Adipose tissue (tissue), 3 donors: ENCODE data around the gene LRRC46. TPM values are rescaled to one million over a fixed set of nuclear protein-coding genes. Genes with fewer than 3 reads are reported as not detected.

Experiments
- H3K27ac ChIP-seq: one replicate; pipeline ENCODE4 v1.5.1; 2013; ENCODE audit warnings: low read depth, low read length
- WGBS, 3 donors: extraction: QIAGEN DNeasy Blood & Tissue Kit; methylation state at CpG; one replicate each; pipeline ENCODE4 v1.1.7; 2013; 5-methylcytosine and 5-hydroxymethylcytosine counted together
- polyA plus RNA-seq, 3 donors: library from polyadenylated mRNA; stranded (reverse); fragments of 200-250 nt; gene quantifications; one replicate each; pipeline ENCODE4 v1.2.3, GENCODE V29; 2013
- donor health status: healthy with polysubstance abuse.
- donor health status: Bipolar disorder and iron deficiency.
- donor health status: healthy.

The LRRC46 gene
- polyA plus RNA-seq, 3 donors: 0.39 to 0.90 (median 0.49) TPM

DNA sequence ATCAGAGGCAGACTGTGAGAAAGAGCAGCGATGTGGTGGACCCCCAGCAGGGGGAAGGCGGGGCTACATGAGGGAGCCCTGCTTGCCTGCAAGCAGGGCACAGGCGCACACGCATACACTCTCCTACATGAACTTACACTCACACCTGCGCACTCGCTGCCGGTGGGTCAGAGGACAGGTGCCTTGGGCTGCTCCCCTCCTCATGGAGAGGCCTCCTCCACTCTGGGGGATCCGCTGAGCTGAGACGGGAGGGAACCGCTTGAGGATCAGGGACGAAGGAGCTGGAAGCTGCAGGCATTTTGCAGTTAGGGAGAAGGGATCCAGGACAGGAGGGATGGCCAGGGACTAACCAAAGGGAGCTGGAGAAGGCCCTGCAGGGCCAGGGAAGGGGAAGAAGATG, 24.0 kb upstream of the LRRC46 start:
- 87 to 96% (median 89%) methylated on average over 10 to 11 of the region's 11 CpGs for WGBS, 3 donors
- no peak overlapping the region for H3K27ac ChIP-seq

DNA sequence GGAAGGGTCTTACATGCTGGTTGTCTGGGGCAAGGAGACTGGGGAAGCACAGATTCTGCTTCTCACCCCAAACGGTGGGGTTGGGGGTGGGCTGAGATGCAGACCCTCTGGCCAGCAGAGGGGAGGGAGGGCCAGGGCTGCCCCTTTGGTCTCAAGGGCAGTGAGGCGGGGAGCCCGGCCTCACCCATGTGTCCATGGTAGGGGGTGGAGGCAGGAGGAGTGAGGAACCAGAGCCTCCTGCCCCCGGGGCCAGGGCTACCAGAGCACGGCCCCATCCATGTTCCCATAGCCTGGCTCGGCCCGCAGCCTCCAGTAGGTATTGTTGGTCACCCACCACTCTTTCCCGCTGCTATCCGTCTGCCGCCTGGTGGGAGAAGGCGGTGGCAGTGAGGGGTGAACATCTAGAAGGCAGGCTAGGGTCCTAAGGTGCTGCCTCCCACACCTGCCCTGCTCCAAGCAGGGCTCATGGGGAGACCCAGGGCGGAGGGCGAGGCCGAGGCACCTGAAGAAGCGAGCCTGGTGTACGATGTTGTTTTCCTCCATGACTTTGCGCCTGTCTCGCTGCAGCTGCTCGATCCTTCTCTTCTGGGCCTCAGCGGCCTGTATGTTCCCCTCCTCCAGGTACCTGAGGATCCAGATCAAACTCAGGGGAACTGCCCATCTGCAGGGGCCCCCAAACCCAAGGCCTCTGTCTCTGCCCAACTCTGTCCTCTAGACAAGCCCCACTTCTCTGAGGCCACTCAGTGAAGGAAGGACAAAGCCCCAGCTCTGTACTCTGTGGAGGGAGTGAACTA, 23.2 kb upstream of the LRRC46 start:
- no peak overlapping the region for H3K27ac ChIP-seq
- 88 to 95% (median 88%) methylated on average over 20 of the region's 20 CpGs for WGBS, 3 donors

DNA sequence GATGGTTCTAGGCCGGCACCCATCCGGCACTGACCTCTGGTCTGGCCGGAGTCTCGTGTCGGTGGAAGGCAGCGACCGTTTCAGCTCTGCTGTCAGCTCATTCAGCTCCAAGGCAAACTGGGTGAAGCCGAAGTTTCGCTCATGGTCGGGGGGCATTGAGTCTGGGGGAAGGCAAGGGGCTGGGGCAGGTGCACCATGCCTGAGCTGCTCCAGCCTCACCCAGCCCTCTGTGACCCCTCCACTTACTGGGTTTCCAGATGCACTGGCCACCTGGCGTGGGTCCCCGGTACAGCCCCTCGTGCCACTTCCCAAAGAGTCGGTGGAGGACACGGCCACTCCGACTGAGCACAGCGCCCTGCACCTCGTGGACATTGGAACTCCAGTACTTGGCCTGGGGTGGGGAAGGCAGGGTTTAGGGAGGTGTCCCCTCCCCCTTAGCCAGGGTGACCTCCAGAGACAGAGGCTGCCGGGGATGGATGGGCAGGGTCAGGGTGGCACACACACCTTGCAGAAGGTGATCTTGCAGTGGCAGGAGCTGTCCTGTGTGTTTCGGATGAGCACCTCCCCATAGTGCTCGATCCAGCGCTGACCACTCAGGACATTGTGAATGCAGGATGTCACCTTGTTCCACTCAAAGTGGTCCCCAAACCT, 22.5 kb upstream of the LRRC46 start:
- WGBS, 3 donors: 88 to 95% (median 95%) methylated on average over 22 of the region's 22 CpGs
- no peak overlapping the region for H3K27ac ChIP-seq

DNA sequence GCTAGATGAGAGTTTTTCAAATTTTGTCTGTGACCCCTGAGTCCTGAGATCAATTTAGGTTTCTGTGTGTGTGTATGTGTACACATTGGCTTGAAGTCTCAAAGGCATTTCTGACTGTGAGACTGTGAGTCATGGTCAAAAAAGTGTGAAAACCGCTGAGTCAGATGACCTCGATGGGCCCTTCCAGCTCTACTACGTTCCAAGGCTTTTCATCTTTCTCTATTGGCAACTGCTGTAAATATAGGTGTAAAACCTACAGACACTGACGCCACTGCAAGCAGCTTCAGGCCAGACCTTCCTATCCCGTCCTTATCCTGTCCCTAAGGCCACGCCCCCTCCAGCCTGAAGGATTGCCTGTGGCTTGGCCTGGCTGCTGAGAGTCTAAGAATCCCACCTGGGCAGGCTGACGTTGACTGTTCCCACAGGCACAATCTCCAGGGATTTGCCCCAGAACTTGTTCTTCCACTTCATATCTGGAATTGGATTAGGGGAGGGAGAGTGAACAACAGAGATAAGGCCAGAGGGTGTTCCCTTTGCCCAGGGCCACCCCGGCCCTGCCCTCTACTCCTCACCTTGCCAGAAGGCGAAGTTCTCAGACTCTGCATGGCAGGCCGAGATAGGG, 21.2 kb upstream of the LRRC46 start:
- no peak overlapping the region for H3K27ac ChIP-seq
- WGBS, 3 donors: 24 to 71% (median 66%) methylated on average over 10 of the region's 10 CpGs

- H3K27ac ChIP-seq: no peak overlapping the region
- 33 to 74% (median 69%) methylated on average over 9 of the region's 9 CpGs for WGBS, 3 donors
Observed at GRCh38 chr17:47810901-47811635, 20.4 kb upstream of the LRRC46 start.

DNA sequence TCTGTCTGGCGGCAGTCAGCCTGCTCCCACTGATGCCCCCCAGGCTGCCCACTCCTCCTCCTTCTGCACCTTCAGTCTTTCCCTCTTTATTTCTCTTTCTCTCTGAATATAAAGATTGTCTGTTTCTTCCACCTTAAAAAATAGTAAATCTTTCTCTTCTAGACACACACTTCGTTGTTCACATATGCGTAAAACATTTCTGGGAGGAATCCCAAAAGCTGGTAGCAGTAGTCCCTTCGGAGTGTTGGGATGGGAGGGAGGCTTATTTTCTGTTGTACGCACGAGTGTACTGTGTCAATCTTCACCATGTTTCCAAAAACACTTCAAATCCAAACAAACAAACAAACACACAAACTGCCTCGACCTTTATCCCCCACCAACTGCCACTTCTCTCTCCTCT, 19.8 kb upstream of the LRRC46 start:
- no peak overlapping the region for H3K27ac ChIP-seq
- 46 to 85% (median 71%) methylated on average over 7 of the region's 7 CpGs for whole genome bisulfite sequencing, 3 donors

DNA sequence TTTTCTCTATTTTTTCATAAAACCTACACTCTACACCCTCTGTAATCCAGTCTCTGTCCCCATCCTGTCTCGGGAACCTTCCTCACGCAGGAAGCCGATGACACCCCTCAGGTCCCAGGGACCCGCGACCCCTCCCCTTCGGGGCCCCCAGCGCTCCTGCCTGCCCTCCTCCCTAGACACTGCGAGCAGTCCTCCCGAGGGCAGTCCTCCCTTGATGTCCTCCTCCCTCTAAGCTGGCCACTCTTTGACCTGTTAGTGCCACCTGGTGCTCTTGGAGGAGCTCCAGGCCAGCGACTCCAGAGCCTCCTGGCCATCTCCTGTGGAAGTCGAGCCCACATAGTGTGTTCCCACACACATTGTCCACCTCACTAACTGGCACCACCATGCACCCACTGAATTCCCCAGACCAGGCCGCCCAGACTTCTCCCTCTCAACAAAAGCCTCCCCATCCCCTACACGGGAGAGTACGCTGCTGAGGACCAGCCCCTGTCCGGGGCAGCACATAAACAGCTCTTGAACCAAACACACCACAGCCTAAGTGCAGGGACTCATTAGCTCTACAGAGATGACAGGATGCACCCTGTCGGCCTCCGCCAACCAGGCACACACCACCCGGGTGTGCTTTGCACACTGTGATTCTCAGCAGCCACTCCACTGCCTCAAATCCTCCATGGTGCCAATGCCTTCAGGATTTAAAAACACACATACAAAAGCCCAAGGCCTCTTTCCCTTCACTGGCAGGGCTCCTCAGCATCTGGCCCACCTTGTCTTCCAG, 19.1 kb upstream of the LRRC46 start:
- 73 to 88% (median 84%) methylated on average over 18 of the region's 18 CpGs for WGBS, 3 donors
- no peak overlapping the region for H3K27ac ChIP-seq

DNA sequence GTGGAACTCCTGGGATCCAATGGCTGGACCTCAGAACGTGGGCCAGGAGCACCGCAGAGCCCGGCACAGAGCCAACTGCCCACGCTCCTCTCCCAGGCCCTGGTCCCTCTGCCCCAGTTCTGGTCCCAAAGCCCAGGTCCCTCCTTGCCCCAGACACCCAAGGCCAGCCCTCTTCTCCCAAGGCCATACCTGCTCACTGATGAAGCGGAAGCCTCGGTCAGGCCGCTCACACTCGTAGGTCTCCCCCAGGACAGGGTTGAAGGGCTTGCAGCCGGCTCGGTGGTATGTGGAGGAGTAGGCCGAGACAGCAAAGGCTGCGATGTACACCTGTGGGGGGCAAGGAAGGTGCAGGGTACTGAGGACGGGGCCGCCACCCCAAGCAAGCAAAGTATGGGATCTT, 18.4 kb upstream of the LRRC46 start:
- no peak overlapping the region for H3K27ac ChIP-seq
- 88 to 96% (median 94%) methylated on average over 14 of the region's 14 CpGs for WGBS, 3 donors

GRCh38 chr17:47813512-47814031, 17.9 kb upstream of the LRRC46 start:
- no peak overlapping the region for H3K27ac ChIP-seq
- WGBS, 3 donors: 93 to 96% (median 95%) methylated on average over 22 of the region's 22 CpGs

DNA sequence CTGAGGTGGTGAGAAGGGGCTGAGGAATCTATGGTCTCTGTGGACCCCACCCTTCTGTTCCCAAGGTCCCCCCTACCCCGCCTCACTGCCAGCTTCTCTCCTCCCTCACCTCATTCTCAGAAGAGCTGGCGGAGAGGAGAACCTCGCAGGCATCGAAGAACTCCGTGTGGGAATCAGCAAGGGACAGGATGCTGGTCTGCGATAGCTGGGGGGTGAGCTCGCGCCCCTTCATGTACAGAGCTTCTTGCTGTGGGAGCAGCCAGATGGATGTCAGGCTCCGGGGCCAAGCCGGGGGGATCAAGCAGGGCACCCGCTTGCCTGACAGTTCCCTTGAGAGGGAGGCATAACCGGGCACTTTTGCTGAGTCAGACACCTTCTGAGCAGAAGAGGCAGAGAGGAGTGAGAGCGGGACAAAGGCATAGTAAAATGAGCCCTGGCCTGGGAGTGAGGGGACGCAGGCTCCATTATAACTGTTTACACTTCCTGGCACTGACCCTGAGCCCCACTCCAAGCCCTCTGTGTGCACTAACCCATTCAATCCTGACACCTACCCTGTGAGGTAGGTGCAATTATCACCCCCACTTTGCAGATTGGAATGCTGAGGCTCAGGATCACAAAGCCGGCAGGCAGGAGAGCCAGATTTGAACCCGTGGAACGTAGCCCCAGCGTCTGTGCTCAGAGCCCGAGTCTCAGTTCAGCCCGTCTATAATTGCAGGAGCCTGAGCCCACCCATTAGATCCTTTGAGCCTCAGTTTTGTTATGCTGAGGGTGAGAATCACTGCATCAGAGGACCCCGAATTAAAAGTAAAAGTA, 16.2 kb upstream of the LRRC46 start:
- no peak overlapping the region for H3K27ac ChIP-seq
- WGBS, 3 donors: 92 to 93% (median 93%) methylated on average over 21 of the region's 21 CpGs

GRCh38 chr17:47816111-47816735, 15.2 kb upstream of the LRRC46 start:
- H3K27ac ChIP-seq: no peak overlapping the region
- 94 to 95% (median 94%) methylated on average over 21 of the region's 21 CpGs for WGBS, 3 donors

- 96 to 97% (median 96%) methylated on average over 10 of the region's 10 CpGs for whole genome bisulfite sequencing, 3 donors
Observed at GRCh38 chr17:47816947-47817346, 14.5 kb upstream of the LRRC46 start.

GRCh38 chr17:47818002-47818695, 13.3 kb upstream of the LRRC46 start:
- no peak overlapping the region for H3K27ac ChIP-seq
- WGBS, 3 donors: 90 to 92% (median 91%) methylated on average over 11 of the region's 11 CpGs

More at GRCh38 chr17:47816947-47817346, 14.5 kb upstream of the LRRC46 start:
- H3K27ac ChIP-seq: no peak overlapping the region

DNA sequence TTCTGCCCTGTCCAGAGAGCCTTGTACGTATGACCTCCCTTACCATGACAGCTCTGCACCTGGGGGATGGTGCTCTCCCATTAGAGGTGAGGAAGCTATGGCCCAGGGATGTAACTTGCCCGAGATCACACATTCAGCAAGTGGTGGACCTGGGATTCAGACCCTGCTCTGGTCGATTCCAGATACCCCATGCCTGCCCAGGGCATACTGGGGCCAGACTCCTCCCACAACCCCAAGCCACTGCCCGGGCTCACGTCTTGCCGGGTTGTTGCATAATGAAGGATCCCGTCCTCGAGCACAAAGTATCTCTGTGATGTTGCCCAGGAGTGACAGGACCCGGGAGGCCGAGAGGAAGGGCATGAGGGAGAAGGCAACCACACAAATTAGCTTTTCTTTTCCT, 12.0 kb upstream of the LRRC46 start:
- 69 to 83% (median 69%) methylated on average over 10 of the region's 10 CpGs for WGBS, 3 donors

GRCh38 chr17:47820033-47820789, 11.3 kb upstream of the LRRC46 start:
- no peak overlapping the region for H3K27ac ChIP-seq
- 55 to 67% (median 57%) methylated on average over 12 of the region's 12 CpGs for whole genome bisulfite sequencing, 3 donors

More for the DNA sequence above, 12.0 kb upstream of the LRRC46 start:
- no peak overlapping the region for H3K27ac ChIP-seq
